Measurements from ENCODE around the gene ZNF682.
"Not testable (repeated sequence)": the region's sequence is repeated elsewhere in the genome, so short reads cannot be mapped to it uniquely, and the experiment has no call there.

Gene ZNF682

GRCh38 chr19:20072936-20073335, 33.6 kb upstream of the ZNF682 start:
- in situ Hi-C loops (cut with MboI; ENCODE audit: low sequenced_read_pairs, unreplicated experiment) = no loop called here
- no peak for DNase-seq (ENCODE audit: low spot score)
- no peak for TF ChIP-seq CTCF (IDR thresholded peaks at IDR 0.05; ENCODE audit: borderline replicate concordance, control extremely low read depth, extremely low read depth, insufficient read depth, missing control alignments)

GRCh38 chr19:20070691-20071090, 31.4 kb upstream of the ZNF682 start:
- in situ Hi-C loops (cut with MboI; ENCODE audit: low sequenced_read_pairs, unreplicated experiment) = no loop called here
- DNase-seq (ENCODE audit: low spot score) = no peak
- TF ChIP-seq CTCF (IDR thresholded peaks at IDR 0.05; ENCODE audit: borderline replicate concordance, control extremely low read depth, extremely low read depth, insufficient read depth, missing control alignments) = no peak

DNA sequence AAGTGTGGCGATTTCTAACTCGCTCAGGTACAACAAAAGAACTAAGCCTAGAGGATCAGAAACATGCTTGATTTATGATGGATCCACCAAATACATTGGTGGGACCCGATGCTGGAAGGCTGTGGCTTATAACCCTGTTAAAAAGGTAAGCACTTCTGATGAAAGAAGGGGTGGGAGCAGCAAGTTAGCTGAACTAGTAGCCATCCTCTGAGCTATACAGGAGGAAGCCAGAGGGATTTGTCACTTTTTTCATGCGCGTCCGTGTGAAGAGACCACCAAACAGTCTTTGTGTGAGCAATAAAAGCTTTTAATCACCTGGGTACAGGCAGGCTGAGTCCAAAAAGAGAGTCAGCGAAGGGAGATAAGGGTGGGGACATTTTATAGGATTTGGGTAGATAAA, 29.3 kb upstream of the ZNF682 start:
- in situ Hi-C loops (cut with MboI; ENCODE audit: low sequenced_read_pairs, unreplicated experiment); DNase-seq (ENCODE audit: low spot score): not testable (repeated sequence)

- in situ Hi-C loops (cut with MboI; ENCODE audit: low sequenced_read_pairs, unreplicated experiment) = no loop called here
- TF ChIP-seq CTCF (IDR thresholded peaks at IDR 0.05; ENCODE audit: borderline replicate concordance, control extremely low read depth, extremely low read depth, insufficient read depth, missing control alignments) = no peak
- DNase-seq (ENCODE audit: low spot score) = no peak
Measured at GRCh38 chr19:20067943-20068342, 28.6 kb upstream of the ZNF682 start.

GRCh38 chr19:20066861-20067260, 27.6 kb upstream of the ZNF682 start:
- in situ Hi-C loops (cut with MboI; ENCODE audit: low sequenced_read_pairs, unreplicated experiment) = no loop called here
- DNase-seq (ENCODE audit: low spot score) = no peak
- TF ChIP-seq CTCF (IDR thresholded peaks at IDR 0.05; ENCODE audit: borderline replicate concordance, control extremely low read depth, extremely low read depth, insufficient read depth, missing control alignments) = no peak

- no peak for TF ChIP-seq CTCF (IDR thresholded peaks at IDR 0.05; ENCODE audit: borderline replicate concordance, control extremely low read depth, extremely low read depth, insufficient read depth, missing control alignments)
- no peak for DNase-seq (ENCODE audit: low spot score)
- in situ Hi-C loops (cut with MboI; ENCODE audit: low sequenced_read_pairs, unreplicated experiment) = no loop called here
Measured at GRCh38 chr19:20060282-20060681, 21.0 kb upstream of the ZNF682 start.

- DNase-seq (ENCODE audit: low spot score); in situ Hi-C loops (cut with MboI; ENCODE audit: low sequenced_read_pairs, unreplicated experiment): not testable (repeated sequence)
Measured at GRCh38 chr19:20058738-20059137, 19.4 kb upstream of the ZNF682 start.

Measured in GM13976 (cell line).